SH-SY5Y (cell line): ENCODE measurements around the gene C2orf68.

Experiments
- GATA2 ChIP-seq: IDR thresholded peaks from 2 replicates; pipeline ENCODE4 v1.6.1; 2011; ENCODE audit warnings: mild to moderate bottlenecking, low read depth, low read length
- GATA3 ChIP-seq: IDR thresholded peaks from 2 replicates; pipeline ENCODE4 v1.6.1; 2011; ENCODE audit warnings: low read depth, mild to moderate bottlenecking, low read length, moderate library complexity

DNA sequence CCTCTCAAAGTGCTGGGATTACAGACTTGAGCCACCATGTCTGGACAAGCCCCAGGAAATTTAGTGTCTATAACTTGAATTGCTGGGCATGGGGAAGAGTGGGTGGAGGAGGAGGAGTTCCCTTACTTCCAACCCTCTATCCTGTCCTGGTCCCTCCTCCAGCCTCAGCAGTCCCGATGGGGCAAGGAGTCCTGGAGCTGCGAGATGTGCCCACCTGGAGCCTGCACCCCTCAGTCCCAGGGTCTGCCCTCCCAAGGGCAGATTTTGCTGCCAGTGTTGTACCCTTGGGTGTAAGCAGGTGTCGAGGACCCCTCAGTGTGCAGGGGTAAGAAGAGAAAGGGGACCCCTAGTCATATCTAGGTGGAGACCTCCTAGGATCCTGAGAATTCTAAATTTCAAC, 31.7 kb downstream of the C2orf68 start:
- no peak for TF ChIP-seq GATA3
- no peak for TF ChIP-seq GATA2
